Measurements from ENCODE around the gene ANKRD63.

Gene ANKRD63

DNA sequence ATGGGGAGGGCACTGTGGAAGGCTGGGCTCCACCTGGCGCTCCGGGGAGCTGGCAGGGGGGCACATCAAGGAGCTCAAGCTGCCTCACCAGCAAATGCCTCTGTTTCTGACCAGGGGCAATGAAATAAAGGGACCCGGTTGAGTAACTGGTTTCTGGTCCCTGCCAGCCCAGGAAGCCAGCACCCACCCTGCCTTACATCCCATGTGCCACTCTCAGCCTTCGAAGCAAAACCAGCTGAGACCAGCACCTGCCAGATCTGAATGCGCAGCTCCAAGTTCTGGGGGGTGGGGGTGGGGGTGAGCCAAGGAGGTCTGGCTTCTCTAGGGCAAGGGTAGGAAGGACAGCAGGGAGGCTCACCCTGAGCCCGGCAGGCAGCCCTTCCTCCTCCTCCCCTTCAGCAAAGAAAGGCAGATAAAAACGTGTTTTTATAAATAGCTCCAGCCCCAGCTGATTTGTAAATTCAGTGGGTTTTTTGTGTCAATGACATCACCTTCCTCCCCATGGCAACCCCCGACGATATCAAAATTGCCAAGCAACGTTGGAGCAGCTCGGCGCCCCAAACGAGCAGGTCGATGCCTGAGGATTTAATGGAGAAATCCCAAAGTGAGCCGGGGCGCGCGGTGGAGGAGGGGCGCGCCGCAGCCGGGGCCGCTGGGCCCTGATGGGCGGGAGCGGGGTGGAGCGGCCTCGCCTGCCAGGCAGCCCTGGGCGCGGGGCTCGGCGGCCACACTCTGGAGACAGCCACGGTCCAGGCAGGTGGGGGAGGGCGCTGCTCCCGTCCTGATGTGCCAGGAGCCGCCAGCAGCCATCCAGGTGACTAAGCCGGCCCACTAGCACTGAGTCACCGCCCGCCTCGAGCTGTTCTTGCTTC is 44.1 kb downstream of the ANKRD63 start, which contains the start of gene PAK6:
Gene PAK6, plus strand, starts transcription at position 532 of the 872 bp plus-strand sequence. CDS start 25,723 bp downstream, outside the sequence.
- TF ChIP-seq, protein P1, sequence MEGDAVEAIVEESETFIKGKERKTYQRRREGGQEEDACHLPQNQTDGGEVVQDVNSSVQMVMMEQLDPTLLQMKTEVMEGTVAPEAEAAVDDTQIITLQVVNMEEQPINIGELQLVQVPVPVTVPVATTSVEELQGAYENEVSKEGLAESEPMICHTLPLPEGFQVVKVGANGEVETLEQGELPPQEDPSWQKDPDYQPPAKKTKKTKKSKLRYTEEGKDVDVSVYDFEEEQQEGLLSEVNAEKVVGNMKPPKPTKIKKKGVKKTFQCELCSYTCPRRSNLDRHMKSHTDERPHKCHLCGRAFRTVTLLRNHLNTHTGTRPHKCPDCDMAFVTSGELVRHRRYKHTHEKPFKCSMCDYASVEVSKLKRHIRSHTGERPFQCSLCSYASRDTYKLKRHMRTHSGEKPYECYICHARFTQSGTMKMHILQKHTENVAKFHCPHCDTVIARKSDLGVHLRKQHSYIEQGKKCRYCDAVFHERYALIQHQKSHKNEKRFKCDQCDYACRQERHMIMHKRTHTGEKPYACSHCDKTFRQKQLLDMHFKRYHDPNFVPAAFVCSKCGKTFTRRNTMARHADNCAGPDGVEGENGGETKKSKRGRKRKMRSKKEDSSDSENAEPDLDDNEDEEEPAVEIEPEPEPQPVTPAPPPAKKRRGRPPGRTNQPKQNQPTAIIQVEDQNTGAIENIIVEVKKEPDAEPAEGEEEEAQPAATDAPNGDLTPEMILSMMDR (IDR thresholded peaks at IDR 0.05; ENCODE audit: low read depth, low read length): no peak
- no peak for TF ChIP-seq MYC (IDR thresholded peaks at IDR 0.05; ENCODE audit: low read depth, low read length)
- TF ChIP-seq, protein P2, sequence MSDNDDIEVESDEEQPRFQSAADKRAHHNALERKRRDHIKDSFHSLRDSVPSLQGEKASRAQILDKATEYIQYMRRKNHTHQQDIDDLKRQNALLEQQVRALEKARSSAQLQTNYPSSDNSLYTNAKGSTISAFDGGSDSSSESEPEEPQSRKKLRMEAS (IDR thresholded peaks at IDR 0.05; ENCODE audit: low read depth, low read length): no peak
- no peak for TF ChIP-seq POLR2A (IDR thresholded peaks at IDR 0.05; ENCODE audit: extremely low read depth, insufficient read length)
- DNase-seq (ENCODE audit: low read depth): peak; percentile 27
- no peak within 1 kb of the TSS for H3K4me3 ChIP-seq (ENCODE audit: low read depth, low read length)

DNA sequence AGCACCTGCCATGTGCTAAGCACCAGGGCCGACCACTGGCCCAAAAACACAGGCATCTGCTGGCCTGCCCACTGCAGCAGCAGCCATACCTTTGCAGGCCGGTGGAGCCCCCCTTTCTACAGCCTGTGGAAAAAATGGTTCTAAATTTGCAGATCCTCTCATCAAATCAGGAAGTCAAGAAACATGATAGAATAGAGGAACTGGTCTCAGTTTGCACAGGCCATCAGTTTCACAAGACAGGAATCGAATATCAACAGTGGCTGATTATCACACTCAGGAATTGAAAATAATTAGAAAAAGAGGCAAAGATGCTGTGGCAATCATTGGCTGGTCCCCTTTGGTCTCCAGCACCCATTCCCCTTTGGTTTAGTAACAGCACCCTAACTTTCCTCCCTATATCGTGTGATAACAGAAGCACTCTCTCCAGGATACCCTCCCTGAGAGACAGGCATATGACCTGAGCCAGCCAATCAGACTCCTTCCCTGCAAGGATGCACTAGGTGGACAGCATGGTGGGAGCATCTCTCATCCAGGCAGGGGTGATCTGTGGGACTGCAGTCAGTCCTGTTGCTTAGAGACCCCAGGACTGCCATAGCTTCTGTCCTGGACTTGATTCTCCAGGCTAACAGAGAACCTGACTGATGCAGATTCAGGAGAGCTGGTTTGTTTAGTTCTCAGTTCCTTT is 47.5 kb downstream of the ANKRD63 start:
- DNase-seq (ENCODE audit: low read depth): peak; percentile 57
- no peak overlapping the region for H3K4me3 ChIP-seq (ENCODE audit: low read depth, low read length)
- no peak for TF ChIP-seq MYC (IDR thresholded peaks at IDR 0.05; ENCODE audit: low read depth, low read length)
- TF ChIP-seq, protein P2 (IDR thresholded peaks at IDR 0.05; ENCODE audit: low read depth, low read length): peak; percentile 33; the same call in 1 of the 2 replicates
- TF ChIP-seq, protein P1 (IDR thresholded peaks at IDR 0.05; ENCODE audit: low read depth, low read length): no peak

DNA sequence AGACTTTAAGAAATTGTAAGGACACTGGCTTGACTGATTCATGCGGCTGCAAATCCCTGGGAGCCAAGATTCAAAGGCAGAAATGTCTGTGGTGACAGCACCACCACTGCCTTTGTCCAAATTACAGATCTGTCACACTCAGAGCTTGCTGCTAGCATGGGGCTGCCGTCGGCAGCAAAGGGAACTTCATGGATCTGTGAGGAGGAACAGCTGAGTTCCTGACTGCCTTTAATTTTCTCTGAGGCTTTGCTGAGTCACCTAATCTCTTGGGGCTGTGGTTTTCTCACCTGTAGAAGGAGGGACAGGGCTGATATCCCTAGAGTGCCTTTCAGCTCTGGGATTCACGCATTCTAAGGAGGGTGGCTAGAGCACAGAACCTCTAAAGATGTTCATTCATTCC is 48.1 kb downstream of the ANKRD63 start:
- peak; percentile 12 for DNase-seq (ENCODE audit: low read depth)
- H3K4me3 ChIP-seq (ENCODE audit: low read depth, low read length): no peak overlapping the region
- TF ChIP-seq, protein P2 (IDR thresholded peaks at IDR 0.05; ENCODE audit: low read depth, low read length): peak; percentile 44; the same call in 1 of the 2 replicates
- no peak for TF ChIP-seq POLR2A (IDR thresholded peaks at IDR 0.05; ENCODE audit: extremely low read depth, insufficient read length)

DNA sequence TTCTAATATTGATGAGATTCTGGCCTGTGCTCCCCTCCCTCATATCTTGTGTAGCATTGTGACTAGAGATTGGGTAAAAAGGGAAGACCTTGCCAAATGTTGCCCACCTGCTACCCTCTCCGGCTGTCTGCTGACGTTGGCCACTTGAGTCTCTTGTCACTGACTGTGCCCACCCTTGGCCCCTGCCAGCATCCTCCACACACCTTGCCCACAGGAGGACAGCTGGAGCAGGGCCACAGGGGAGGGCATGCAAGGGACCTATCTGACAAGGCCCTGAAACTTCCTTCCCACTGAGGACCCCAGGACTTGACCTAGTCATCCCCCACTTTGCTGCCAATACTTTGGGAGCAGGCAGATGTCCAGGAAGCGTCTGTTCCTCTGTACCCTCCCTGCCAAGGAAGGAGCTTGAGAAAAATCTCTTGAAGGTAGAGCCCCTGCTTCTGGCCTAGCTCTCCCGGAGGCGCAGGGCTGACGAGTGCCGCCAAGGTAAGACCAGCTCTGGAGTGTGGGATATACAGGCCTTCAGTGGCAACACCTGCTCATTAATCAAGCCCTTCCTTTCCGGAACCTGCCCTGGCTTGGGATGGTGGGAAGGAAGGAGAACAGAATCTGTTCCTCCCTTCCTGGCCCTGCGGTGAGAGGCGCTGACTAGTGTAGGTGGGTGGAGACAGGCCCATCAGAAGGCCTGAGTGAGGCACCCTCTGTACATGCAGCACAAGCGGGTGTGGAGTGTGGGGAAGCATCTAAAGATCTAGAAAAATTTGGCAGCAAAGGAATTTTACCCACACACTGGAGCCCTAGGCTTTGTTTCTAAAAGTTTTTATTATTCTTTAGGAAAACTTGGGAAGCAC is 48.9 kb downstream of the ANKRD63 start:
- TF ChIP-seq, protein P2 (IDR thresholded peaks at IDR 0.05; ENCODE audit: low read depth, low read length): no peak
- no peak for TF ChIP-seq MYC (IDR thresholded peaks at IDR 0.05; ENCODE audit: low read depth, low read length)
- TF ChIP-seq POLR2A (IDR thresholded peaks at IDR 0.05; ENCODE audit: extremely low read depth, insufficient read length): no peak
- no peak for DNase-seq (ENCODE audit: low read depth)
- H3K4me3 ChIP-seq (ENCODE audit: low read depth, low read length): no peak overlapping the region

DNA sequence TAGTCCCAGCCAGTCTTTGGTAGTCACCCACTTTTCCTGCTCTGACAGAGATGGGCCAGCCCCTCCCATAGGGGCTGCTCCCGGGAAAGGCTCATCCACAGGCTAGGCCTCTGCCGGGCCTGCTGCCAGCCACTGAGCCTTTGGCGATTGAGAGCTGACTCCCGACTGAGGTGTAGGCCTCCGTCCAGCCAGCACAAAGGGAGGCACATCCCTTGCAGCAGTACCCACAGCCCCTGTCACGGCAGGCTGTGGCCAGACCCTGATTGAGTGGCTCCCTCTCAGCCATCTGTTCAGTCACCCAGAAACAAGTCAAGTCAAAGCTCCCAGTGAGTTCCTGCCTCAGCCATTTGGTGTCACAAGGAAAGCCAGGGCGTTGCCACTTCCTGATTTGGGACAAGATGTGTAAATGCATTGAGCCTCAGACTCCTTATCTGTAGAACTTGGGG is 50.2 kb downstream of the ANKRD63 start:
- no peak for TF ChIP-seq MYC (IDR thresholded peaks at IDR 0.05; ENCODE audit: low read depth, low read length)
- TF ChIP-seq, protein P1 (IDR thresholded peaks at IDR 0.05; ENCODE audit: low read depth, low read length): no peak
- TF ChIP-seq, protein P2 (IDR thresholded peaks at IDR 0.05; ENCODE audit: low read depth, low read length): no peak
- no peak for TF ChIP-seq POLR2A (IDR thresholded peaks at IDR 0.05; ENCODE audit: extremely low read depth, insufficient read length)
- DNase-seq (ENCODE audit: low read depth): peak; percentile 19
- no peak overlapping the region for H3K4me3 ChIP-seq (ENCODE audit: low read depth, low read length)

All from NB4 (cell line).